ENCODE data around the gene TBC1D19.

Gene TBC1D19

GRCh38 chr4:26779674-26780073, 195.8 kb downstream of the TBC1D19 start:
- H3K4me3 ChIP-seq (ENCODE audit: low read depth, low read length) = no peak overlapping the region
- TF ChIP-seq CTCF (IDR thresholded peaks at IDR 0.05; ENCODE audit: control insufficient read depth, extremely low read depth, insufficient read depth) = no peak
- no peak for DNase-seq (ENCODE audit: low read depth)

DNA sequence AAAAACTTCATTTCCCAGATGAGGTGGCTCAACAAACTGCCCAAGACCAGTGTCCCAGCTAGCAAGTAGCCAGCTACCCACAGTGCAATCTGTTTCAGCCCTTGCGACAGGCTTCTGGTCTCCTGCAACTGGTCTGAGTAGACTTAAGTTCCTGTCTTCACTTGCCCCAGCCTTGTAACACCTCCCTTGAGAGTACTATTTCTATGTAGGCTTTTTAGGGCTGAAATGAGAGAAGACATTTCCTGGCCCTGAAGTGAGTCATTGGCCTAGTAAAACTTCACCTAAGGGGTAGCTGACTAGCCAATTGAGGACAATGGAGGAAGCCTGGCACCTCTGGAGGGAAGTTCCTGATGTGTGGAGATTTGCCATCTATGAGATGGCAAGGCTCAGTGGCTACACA, 196.7 kb downstream of the TBC1D19 start:
- DNase-seq (ENCODE audit: low read depth) = no peak
- TF ChIP-seq CTCF (IDR thresholded peaks at IDR 0.05; ENCODE audit: control insufficient read depth, extremely low read depth, insufficient read depth) = no peak
- no peak overlapping the region for H3K4me3 ChIP-seq (ENCODE audit: low read depth, low read length)

DNA sequence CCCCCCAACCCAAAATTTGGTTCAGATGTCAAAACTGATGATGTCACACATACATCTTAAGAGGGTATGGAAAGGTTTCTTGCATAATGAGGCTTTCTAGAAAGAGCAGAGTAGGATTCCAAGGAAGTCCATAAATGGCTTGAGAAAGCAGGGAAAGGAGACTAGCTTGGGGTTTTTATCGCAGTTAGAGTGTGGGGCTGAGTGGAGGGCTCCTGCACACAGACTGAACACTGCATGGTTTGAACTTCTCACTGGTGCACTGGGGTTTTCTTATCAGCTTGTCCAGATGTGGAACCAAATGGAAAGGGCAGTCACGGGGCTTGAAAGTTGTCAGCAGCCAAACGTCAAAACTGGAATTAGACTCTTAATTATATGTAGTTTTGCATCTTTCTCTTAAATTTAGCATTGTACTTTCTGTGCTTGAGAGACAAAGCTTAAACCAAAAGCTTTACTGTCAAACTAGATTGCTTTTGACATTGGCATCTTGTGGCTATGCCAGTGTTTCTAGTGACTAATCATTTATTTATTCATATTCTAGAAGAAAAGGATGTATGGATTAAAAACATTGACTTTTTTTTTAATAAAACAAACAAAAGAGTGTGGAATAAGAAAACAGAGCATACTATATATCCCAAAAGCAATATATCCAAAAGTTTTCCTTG, 198.4 kb downstream of the TBC1D19 start:
- TF ChIP-seq CTCF (IDR thresholded peaks at IDR 0.05; ENCODE audit: control insufficient read depth, extremely low read depth, insufficient read depth) = no peak
- DNase-seq (ENCODE audit: low read depth) = no peak
- no peak overlapping the region for H3K4me3 ChIP-seq (ENCODE audit: low read depth, low read length)

GRCh38 chr4:26782830-26783202, 198.9 kb downstream of the TBC1D19 start:
- no peak for DNase-seq (ENCODE audit: low read depth)
- no peak for TF ChIP-seq CTCF (IDR thresholded peaks at IDR 0.05; ENCODE audit: control insufficient read depth, extremely low read depth, insufficient read depth)

GRCh38 chr4:26784207-26784865, 200.5 kb downstream of the TBC1D19 start:
- no peak for DNase-seq (ENCODE audit: low read depth)
- TF ChIP-seq CTCF (IDR thresholded peaks at IDR 0.05; ENCODE audit: control insufficient read depth, extremely low read depth, insufficient read depth) = no peak
- H3K4me3 ChIP-seq (ENCODE audit: low read depth, low read length) = no peak overlapping the region

More at GRCh38 chr4:26782830-26783202, 198.9 kb downstream of the TBC1D19 start:
- H3K4me3 ChIP-seq (ENCODE audit: low read depth, low read length) = no peak overlapping the region

GRCh38 chr4:26785312-26785711, 201.4 kb downstream of the TBC1D19 start:
- no peak for DNase-seq (ENCODE audit: low read depth)
- no peak for TF ChIP-seq CTCF (IDR thresholded peaks at IDR 0.05; ENCODE audit: control insufficient read depth, extremely low read depth, insufficient read depth)
- H3K4me3 ChIP-seq (ENCODE audit: low read depth, low read length) = no peak overlapping the region

DNA sequence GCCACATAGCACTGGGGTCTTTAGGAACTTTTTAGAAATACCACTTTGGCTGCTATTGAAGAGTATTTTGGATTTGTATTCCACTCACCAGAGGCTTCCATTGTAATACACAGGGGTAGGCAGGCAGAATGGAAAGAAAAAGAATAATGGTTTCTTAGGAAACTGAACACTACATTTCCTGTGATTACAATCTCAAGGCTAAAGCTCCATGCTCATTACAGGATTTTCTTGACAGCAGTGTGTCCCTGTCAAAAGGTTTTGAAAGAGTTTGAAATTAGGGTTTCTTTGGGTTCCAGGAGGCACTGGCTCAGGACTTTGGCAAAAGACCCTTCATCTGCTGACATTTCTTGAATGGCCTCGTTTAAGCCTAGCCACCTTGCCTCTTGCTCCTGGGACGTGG, 201.9 kb downstream of the TBC1D19 start:
- no peak for DNase-seq (ENCODE audit: low read depth)
- TF ChIP-seq CTCF (IDR thresholded peaks at IDR 0.05; ENCODE audit: control insufficient read depth, extremely low read depth, insufficient read depth) = no peak
- H3K4me3 ChIP-seq (ENCODE audit: low read depth, low read length) = no peak overlapping the region

Data from LNCaP clone FGC (cell line).